Measurements from ENCODE around the gene RAD51.
A peak's percentile ranks its signal among the peaks of the same experiment; 100 is the strongest.

The RAD51 gene

GRCh38 chr15:40722934-40723333 lies 28.0 kb downstream of the RAD51 start:
- DNase-seq (ENCODE audit: low read depth) = no peak

- no peak for DNase-seq (ENCODE audit: low read depth)
Measured at GRCh38 chr15:40723919-40724318, 28.9 kb downstream of the RAD51 start.

- no peak for DNase-seq (ENCODE audit: low read depth)
Measured at GRCh38 chr15:40731034-40731433, 36.1 kb downstream of the RAD51 start.

- no peak for DNase-seq (ENCODE audit: low read depth)
Measured at GRCh38 chr15:40736575-40736974, 41.6 kb downstream of the RAD51 start.

GRCh38 chr15:40737048-40737447 lies 42.1 kb downstream of the RAD51 start:
- no peak for DNase-seq (ENCODE audit: low read depth)

- DNase-seq (ENCODE audit: low read depth) = no peak
Measured at GRCh38 chr15:40739047-40739446, 44.1 kb downstream of the RAD51 start.

GRCh38 chr15:40739854-40740253 lies 44.9 kb downstream of the RAD51 start:
- DNase-seq (ENCODE audit: low read depth) = no peak

GRCh38 chr15:40743485-40743901 lies 48.5 kb downstream of the RAD51 start:
- no peak for DNase-seq (ENCODE audit: low read depth)

GRCh38 chr15:40743921-40744814 lies 49.2 kb downstream of the RAD51 start:
- peak; percentile 30 for DNase-seq (ENCODE audit: low read depth)

GRCh38 chr15:40744815-40745152 lies 49.8 kb downstream of the RAD51 start:
- DNase-seq (ENCODE audit: low read depth) = no peak

- DNase-seq (ENCODE audit: low read depth) = no peak
Measured at GRCh38 chr15:40746916-40747418, 52.0 kb downstream of the RAD51 start.

GRCh38 chr15:40747685-40748631 lies 53.0 kb downstream of the RAD51 start:
- DNase-seq (ENCODE audit: low read depth) = no peak

GRCh38 chr15:40749151-40749630 lies 54.2 kb downstream of the RAD51 start:
- no peak for DNase-seq (ENCODE audit: low read depth)

- no peak for DNase-seq (ENCODE audit: low read depth)
Measured at GRCh38 chr15:40750885-40751284, 55.9 kb downstream of the RAD51 start.

GRCh38 chr15:40751745-40752144 lies 56.8 kb downstream of the RAD51 start:
- DNase-seq (ENCODE audit: low read depth) = no peak

- DNase-seq (ENCODE audit: low read depth) = no peak
Measured at GRCh38 chr15:40754574-40754882, 59.6 kb downstream of the RAD51 start.

GRCh38 chr15:40754883-40755811 lies 60.2 kb downstream of the RAD51 start, which contains the start of gene RMDN3:
Gene RMDN3, minus strand, starts transcription at chr15:40755254. Its CDS starts 471 bp downstream, at chr15:40754783.
- peak; percentile 83 for DNase-seq (ENCODE audit: low read depth)

- DNase-seq (ENCODE audit: low read depth) = no peak
Measured at GRCh38 chr15:40755812-40756208, 60.8 kb downstream of the RAD51 start.

- no peak for DNase-seq (ENCODE audit: low read depth)
Measured at GRCh38 chr15:40756938-40757337, 62.0 kb downstream of the RAD51 start.

GRCh38 chr15:40759961-40760360 lies 65.0 kb downstream of the RAD51 start:
- no peak for DNase-seq (ENCODE audit: low read depth)

Measured in stimulated activated CD8-positive, alpha-beta memory T cell treated with anti-CD3 and anti-CD28 coated beads, Interleukin-15, amount 100 ng/mL, for 1 hour (primary cell).